Mesenchymal stem cell (in vitro differentiated cells and primary cell): ENCODE results near the gene ITGB8.
A peak's percentile ranks its signal among the peaks of the same experiment; 100 is the strongest.

Experiments
- DNase-seq: peaks from one replicate; pipeline ENCODE4 v3.0.0-alpha.2; 2013
- H2AFZ ChIP-seq: one replicate; pipeline ENCODE4 v1.6.1; 2013; ENCODE audit warnings: low read depth, mild to moderate bottlenecking, control low read depth, inconsistent platforms, low read length, moderate library complexity
- H2AK5ac ChIP-seq: 2 replicates; pipeline ENCODE4 v1.6.1; 2013; ENCODE audit warnings: low read length, moderate library complexity, mild to moderate bottlenecking, inconsistent platforms; ENCODE audit not compliant: severe bottlenecking
- H2BK120ac ChIP-seq: one replicate; pipeline ENCODE4 v1.6.1; 2013; ENCODE audit warnings: low read depth, mild to moderate bottlenecking, inconsistent platforms, low read length, moderate library complexity
- H2BK12ac ChIP-seq, 2 experiments: one replicate each; pipeline ENCODE4 v1.6.1; 2013; ENCODE audit warnings: inconsistent platforms in 2 of 2, low read length in 2 of 2, mild to moderate bottlenecking in 2 of 2, moderate library complexity in 2 of 2, control low read depth in 1 of 2
- H2BK15ac ChIP-seq: one replicate; pipeline ENCODE4 v1.6.1; 2013; ENCODE audit warnings: mild to moderate bottlenecking, low read depth, inconsistent platforms; ENCODE audit not compliant: poor library complexity, severe bottlenecking
- H2BK5ac ChIP-seq: 2 replicates; pipeline ENCODE4 v1.6.1; 2013; ENCODE audit warnings: low read depth, mild to moderate bottlenecking, low read length, control low read depth, inconsistent platforms; ENCODE audit not compliant: poor library complexity, severe bottlenecking
- H3K14ac ChIP-seq, 2 experiments: one replicate each; pipeline ENCODE4 v1.6.1; 2013; ENCODE audit warnings: inconsistent platforms in 2 of 2, low read length in 2 of 2, control low read depth in 1 of 2, mild to moderate bottlenecking in 1 of 2, moderate library complexity in 1 of 2
- H3K18ac ChIP-seq, 2 experiments: one replicate each; pipeline ENCODE4 v1.6.1; 2013; ENCODE audit warnings: inconsistent platforms in 2 of 2, low read length in 2 of 2, control low read depth in 1 of 2, low read depth in 1 of 2, mild to moderate bottlenecking in 1 of 2
- H3K23ac ChIP-seq, 2 experiments: one replicate each; pipeline ENCODE4 v1.6.1; 2013; ENCODE audit warnings: inconsistent platforms in 2 of 2, low read length in 2 of 2, mild to moderate bottlenecking in 2 of 2, moderate library complexity in 2 of 2, control low read depth in 1 of 2
- H3K27ac ChIP-seq: 2 replicates; pipeline ENCODE4 v1.5.1; 2013; ENCODE audit warnings: mild to moderate bottlenecking, moderate library complexity, low read length, control low read depth, inconsistent platforms; ENCODE audit not compliant: poor library complexity, severe bottlenecking
- H3K27me3 ChIP-seq, 2 experiments: 2 replicates each; pipeline versions ENCODE4 v1.6.1 to v1.7.0; 2013; ENCODE audit warnings: low read length in 2 of 2, mild to moderate bottlenecking in 2 of 2, moderate library complexity in 2 of 2, control low read depth in 1 of 2, inconsistent platforms in 1 of 2; ENCODE audit not compliant: control insufficient read depth in 1 of 2, insufficient read depth in 1 of 2
- H3K36me3 ChIP-seq, 2 experiments: 2 replicates each; pipeline versions ENCODE4 v1.6.1 to v1.7.0; 2013; ENCODE audit warnings: low read length in 2 of 2, control low read depth in 1 of 2, inconsistent platforms in 1 of 2, low read depth in 1 of 2, mild to moderate bottlenecking in 1 of 2; ENCODE audit not compliant: insufficient read depth in 2 of 2, control insufficient read depth in 1 of 2
- H3K4ac ChIP-seq, 2 experiments: one replicate each; pipeline ENCODE4 v1.6.1; 2013; ENCODE audit warnings: inconsistent platforms in 2 of 2, low read length in 2 of 2, mild to moderate bottlenecking in 2 of 2, moderate library complexity in 2 of 2, control low read depth in 1 of 2, low read depth in 1 of 2
- H3K4me1 ChIP-seq: 2 replicates; pipeline ENCODE4 v1.6.1; 2013; ENCODE audit warnings: low read depth, low read length, control low read depth; ENCODE audit not compliant: control insufficient read depth, insufficient read depth
- H3K4me2 ChIP-seq: 2 replicates; pipeline ENCODE4 v1.6.1; 2013; ENCODE audit warnings: low read length, mild to moderate bottlenecking, inconsistent platforms; ENCODE audit not compliant: poor library complexity, severe bottlenecking
- H3K4me3 ChIP-seq, 2 experiments: 2 replicates each; pipeline versions ENCODE4 v1.5.1 to v1.7.0; 2013; ENCODE audit warnings: low read length in 2 of 2, mild to moderate bottlenecking in 2 of 2, control low read depth in 1 of 2, low read depth in 1 of 2; ENCODE audit not compliant: insufficient read depth in 1 of 2
- H3K79me1 ChIP-seq: replicated peaks from 2 replicates; pipeline ENCODE4 v1.6.1; 2013; ENCODE audit warnings: mild to moderate bottlenecking, control low read depth, low read length, inconsistent platforms; ENCODE audit not compliant: poor library complexity, severe bottlenecking
- H3K9ac ChIP-seq: 2 replicates; pipeline ENCODE4 v1.7.0; 2013; ENCODE audit warnings: mild to moderate bottlenecking, low read length, moderate library complexity
- H3K9me3 ChIP-seq: 2 replicates; pipeline ENCODE4 v1.7.0; 2013; ENCODE audit warnings: mild to moderate bottlenecking, low read length; ENCODE audit not compliant: control insufficient read depth
- H4K8ac ChIP-seq: one replicate; pipeline ENCODE4 v1.6.1; 2013; ENCODE audit warnings: inconsistent platforms, mild to moderate bottlenecking, low read length, moderate library complexity
- H4K91ac ChIP-seq: one replicate; pipeline ENCODE4 v1.6.1; 2013; ENCODE audit warnings: mild to moderate bottlenecking, low read length, inconsistent platforms
- WGBS: methylation state at CpG from one replicate; pipeline ENCODE4 v1.1.7; 2013; ENCODE audit warnings: mixed read lengths; 5-methylcytosine and 5-hydroxymethylcytosine counted together

ITGB8 gene

DNA sequence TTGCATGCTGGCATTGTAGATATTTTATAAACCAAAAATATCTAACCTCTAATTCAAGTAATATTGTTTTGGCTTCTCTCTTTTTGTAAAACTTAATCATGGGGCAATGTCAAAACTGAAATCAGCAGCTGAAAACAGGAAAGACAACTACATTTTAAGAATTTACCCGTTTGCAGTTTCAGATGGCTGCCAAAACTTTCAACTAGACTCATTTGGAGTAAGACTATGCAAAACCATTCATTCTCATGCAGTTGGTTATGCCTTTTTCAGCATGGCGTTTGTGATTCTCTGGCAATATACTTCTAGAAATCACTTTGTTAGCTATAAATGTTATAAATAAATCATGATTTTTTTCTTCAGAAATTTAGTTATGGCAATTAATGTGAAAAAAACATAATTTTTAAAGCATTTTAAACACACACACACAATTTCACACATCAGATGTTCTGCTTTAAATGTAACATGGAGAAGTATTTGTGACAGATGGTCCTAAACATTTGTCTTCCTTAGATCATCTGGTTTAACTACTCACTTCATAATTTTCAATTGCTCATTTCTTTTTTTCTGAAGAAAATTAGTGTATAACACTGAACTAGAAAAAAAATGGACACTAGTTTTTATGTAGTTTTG is 116.4 kb downstream of the ITGB8 start:
- no peaks in the 10 kb centered on the region for H3K36me3 ChIP-seq
- no peak overlapping the region for H2AK5ac ChIP-seq
- H3K18ac ChIP-seq = no peak overlapping the region
- H2BK120ac ChIP-seq = no peak overlapping the region
- no peak overlapping the region for H2BK5ac ChIP-seq
- peaks cover 4% of the 10 kb centered on the region for H3K9me3 ChIP-seq
- H3K27ac ChIP-seq = no peak overlapping the region
- no peak overlapping the region for H2BK12ac ChIP-seq
- peaks cover 1% of the 10 kb centered on the region for H3K4me1 ChIP-seq
- H2BK15ac ChIP-seq = no peak overlapping the region
- DNase-seq = no peak
- H3K23ac ChIP-seq = no peak overlapping the region
- WGBS = 0% methylated on average over 1 of the region's 2 CpGs
- no peak overlapping the region for H3K9ac ChIP-seq
- no peak overlapping the region for H4K8ac ChIP-seq
- no peak overlapping the region for H3K14ac ChIP-seq
- no peaks in the 10 kb centered on the region for H3K27me3 ChIP-seq
- H2AFZ ChIP-seq = no peak overlapping the region
- no peak overlapping the region for H3K4me3 ChIP-seq
- no peak overlapping the region for H4K91ac ChIP-seq
- H3K79me1 ChIP-seq = no peaks in the 10 kb centered on the region
- no peak overlapping the region for H3K4ac ChIP-seq
- H3K4me2 ChIP-seq = no peak overlapping the region

- H2BK12ac ChIP-seq = no peak overlapping the region
- H3K4me1 ChIP-seq = no peaks in the 10 kb centered on the region
- H3K4me3 ChIP-seq = no peak overlapping the region
- H3K36me3 ChIP-seq = no peaks in the 10 kb centered on the region
- H2AK5ac ChIP-seq = no peak overlapping the region
- H3K9me3 ChIP-seq = peaks cover 4% of the 10 kb centered on the region
- H3K23ac ChIP-seq = no peak overlapping the region
- no peak overlapping the region for H3K27ac ChIP-seq
- no peak overlapping the region for H4K91ac ChIP-seq
- H3K9ac ChIP-seq = no peak overlapping the region
- no peak overlapping the region for H3K14ac ChIP-seq
- H2BK5ac ChIP-seq = no peak overlapping the region
- no peak overlapping the region for H2BK120ac ChIP-seq
- no peak overlapping the region for H3K18ac ChIP-seq
- H3K4ac ChIP-seq = no peak overlapping the region
- no peaks in the 10 kb centered on the region for H3K79me1 ChIP-seq
- no CpG with 5 or more reads among the region's 3 CpGs for WGBS
- no peaks in the 10 kb centered on the region for H3K27me3 ChIP-seq
- no peak for DNase-seq
- H3K4me2 ChIP-seq = no peak overlapping the region
- H4K8ac ChIP-seq = no peak overlapping the region
- H2BK15ac ChIP-seq = no peak overlapping the region
- no peak overlapping the region for H2AFZ ChIP-seq
Observed at GRCh38 chr7:20449176-20449575, 118.5 kb downstream of the ITGB8 start.

- H3K14ac ChIP-seq = no peak overlapping the region
- H3K36me3 ChIP-seq = no peaks in the 10 kb centered on the region
- no peak overlapping the region for H3K4me2 ChIP-seq
- H2BK15ac ChIP-seq = no peak overlapping the region
- no peaks in the 10 kb centered on the region for H3K4me1 ChIP-seq
- H3K9me3 ChIP-seq = no peaks in the 10 kb centered on the region
- H3K18ac ChIP-seq = no peak overlapping the region
- no peaks in the 10 kb centered on the region for H3K79me1 ChIP-seq
- H3K4ac ChIP-seq = no peak overlapping the region
- H2BK12ac ChIP-seq = no peak overlapping the region
- no peaks in the 10 kb centered on the region for H3K27me3 ChIP-seq
- no peak overlapping the region for H4K91ac ChIP-seq
- H3K4me3 ChIP-seq = no peak overlapping the region
- no peak overlapping the region for H3K27ac ChIP-seq
- WGBS = 95% methylated on average over 2 of the region's 2 CpGs
- H4K8ac ChIP-seq = no peak overlapping the region
- H3K9ac ChIP-seq = no peak overlapping the region
- no peak overlapping the region for H2BK5ac ChIP-seq
- no peak overlapping the region for H2AK5ac ChIP-seq
- H3K23ac ChIP-seq = no peak overlapping the region
- H2AFZ ChIP-seq = no peak overlapping the region
- no peak overlapping the region for H2BK120ac ChIP-seq
- DNase-seq = no peak
Observed at GRCh38 chr7:20450536-20450935, 119.8 kb downstream of the ITGB8 start.

- H3K14ac ChIP-seq = no peak overlapping the region
- no peak for DNase-seq
- no peak overlapping the region for H2BK15ac ChIP-seq
- H2BK5ac ChIP-seq = no peak overlapping the region
- H4K91ac ChIP-seq = no peak overlapping the region
- no peaks in the 10 kb centered on the region for H3K9me3 ChIP-seq
- H2BK12ac ChIP-seq = no peak overlapping the region
- no peak overlapping the region for H3K4me3 ChIP-seq
- H2BK120ac ChIP-seq = peak overlapping the region; percentile 5
- no peak overlapping the region for H3K27ac ChIP-seq
- H3K23ac ChIP-seq = no peak overlapping the region
- no peak overlapping the region for H4K8ac ChIP-seq
- WGBS = 80% methylated on average over 4 of the region's 4 CpGs
- H3K79me1 ChIP-seq = no peaks in the 10 kb centered on the region
- H2AK5ac ChIP-seq = no peak overlapping the region
- H2AFZ ChIP-seq = no peak overlapping the region
- no peak overlapping the region for H3K9ac ChIP-seq
- no peak overlapping the region for H3K4me2 ChIP-seq
- no peaks in the 10 kb centered on the region for H3K4me1 ChIP-seq
- H3K27me3 ChIP-seq = no peaks in the 10 kb centered on the region
- H3K18ac ChIP-seq = no peak overlapping the region
- no peaks in the 10 kb centered on the region for H3K36me3 ChIP-seq
- H3K4ac ChIP-seq = no peak overlapping the region
Observed at GRCh38 chr7:20454202-20454601, 123.5 kb downstream of the ITGB8 start.
